Hepatocyte (in vitro differentiated cells): ENCODE data around the gene ATAD3C.

Experiments
- CTCF ChIP-seq: fragments of 200-600 bp; sonication (generic); IDR thresholded peaks from 2 replicates; pipeline ENCODE4 v1.5.1; 2016; ENCODE audit warnings: antibody characterized with exemption, mild to moderate bottlenecking; ENCODE audit not compliant: poor library complexity
- EZH2 ChIP-seq: fragments of 200-600 bp; sonication (generic); IDR thresholded peaks from 2 replicates; pipeline ENCODE4 v1.6.1; 2016; ENCODE audit warnings: antibody characterized with exemption, mild to moderate bottlenecking, borderline replicate concordance

GRCh38 chr1:1451696-1452364 is 2.3 kb downstream of the ATAD3C start:
- TF ChIP-seq CTCF (no peak), EZH2 (no peak)
